ENCODE data around the gene KRTAP5-6.

DNA sequence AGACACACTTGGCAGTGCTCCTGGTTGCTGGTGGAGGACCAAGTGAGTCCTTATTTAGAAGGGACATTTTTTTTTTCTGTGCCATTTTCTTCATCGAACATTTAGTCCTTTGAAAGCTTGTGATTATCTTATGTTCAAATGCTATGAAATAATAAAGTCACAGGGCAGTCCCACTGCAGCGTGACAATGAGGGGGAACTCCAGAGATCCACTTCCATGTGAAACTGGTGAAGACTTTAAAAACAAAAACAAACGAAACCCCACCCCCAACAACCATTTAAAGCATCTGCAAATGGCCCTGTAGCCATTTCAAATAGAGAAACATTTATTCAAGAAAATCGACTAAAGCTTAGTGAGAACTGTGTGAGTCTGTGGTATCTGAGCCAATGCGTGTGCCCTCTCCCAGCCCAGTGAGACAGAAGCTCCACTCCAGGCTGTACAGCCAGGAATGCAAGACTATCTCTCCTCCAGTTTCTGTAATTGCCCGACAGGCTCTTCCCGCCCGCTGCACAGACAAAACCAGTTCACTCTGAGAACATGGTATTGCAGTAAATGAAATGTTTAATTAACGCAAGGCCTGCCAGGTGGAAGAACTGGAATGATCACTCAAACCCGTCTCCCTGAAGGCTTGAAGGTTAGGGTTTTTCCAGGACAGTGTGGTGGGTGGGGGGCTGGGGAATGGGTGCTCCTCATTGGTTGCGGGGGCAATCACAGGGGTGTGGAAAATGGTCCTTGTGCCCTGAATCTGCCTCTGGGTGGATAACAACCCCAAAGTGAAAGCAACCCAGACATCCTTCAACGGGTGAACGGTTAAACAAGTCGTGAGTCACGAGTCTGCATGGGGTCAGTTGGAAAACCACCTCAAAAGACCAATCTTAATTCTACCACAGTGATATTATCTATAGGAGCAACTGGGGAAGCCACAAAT is 8.4 kb downstream of the KRTAP5-6 start:
- TF ChIP-seq, protein P1, sequence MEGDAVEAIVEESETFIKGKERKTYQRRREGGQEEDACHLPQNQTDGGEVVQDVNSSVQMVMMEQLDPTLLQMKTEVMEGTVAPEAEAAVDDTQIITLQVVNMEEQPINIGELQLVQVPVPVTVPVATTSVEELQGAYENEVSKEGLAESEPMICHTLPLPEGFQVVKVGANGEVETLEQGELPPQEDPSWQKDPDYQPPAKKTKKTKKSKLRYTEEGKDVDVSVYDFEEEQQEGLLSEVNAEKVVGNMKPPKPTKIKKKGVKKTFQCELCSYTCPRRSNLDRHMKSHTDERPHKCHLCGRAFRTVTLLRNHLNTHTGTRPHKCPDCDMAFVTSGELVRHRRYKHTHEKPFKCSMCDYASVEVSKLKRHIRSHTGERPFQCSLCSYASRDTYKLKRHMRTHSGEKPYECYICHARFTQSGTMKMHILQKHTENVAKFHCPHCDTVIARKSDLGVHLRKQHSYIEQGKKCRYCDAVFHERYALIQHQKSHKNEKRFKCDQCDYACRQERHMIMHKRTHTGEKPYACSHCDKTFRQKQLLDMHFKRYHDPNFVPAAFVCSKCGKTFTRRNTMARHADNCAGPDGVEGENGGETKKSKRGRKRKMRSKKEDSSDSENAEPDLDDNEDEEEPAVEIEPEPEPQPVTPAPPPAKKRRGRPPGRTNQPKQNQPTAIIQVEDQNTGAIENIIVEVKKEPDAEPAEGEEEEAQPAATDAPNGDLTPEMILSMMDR (conservative IDR thresholded peaks at IDR 0.05; ENCODE audit: low read depth, low read length), result no peak
- no peak for TF ChIP-seq EZH2 (IDR thresholded peaks at IDR 0.05; ENCODE audit: low read length, unreplicated experiment)

Data from PC-3 (cell line).